GM19035 (cell line): ENCODE measurements around the gene NOC3L.

Source experiments
- ATAC-seq: cut with Tn5 transposase; IDR thresholded peaks from one replicate; pipeline ENCODE4 v1.9.1; 2021; ENCODE audit not compliant: unreplicated experiment

The NOC3L gene

DNA sequence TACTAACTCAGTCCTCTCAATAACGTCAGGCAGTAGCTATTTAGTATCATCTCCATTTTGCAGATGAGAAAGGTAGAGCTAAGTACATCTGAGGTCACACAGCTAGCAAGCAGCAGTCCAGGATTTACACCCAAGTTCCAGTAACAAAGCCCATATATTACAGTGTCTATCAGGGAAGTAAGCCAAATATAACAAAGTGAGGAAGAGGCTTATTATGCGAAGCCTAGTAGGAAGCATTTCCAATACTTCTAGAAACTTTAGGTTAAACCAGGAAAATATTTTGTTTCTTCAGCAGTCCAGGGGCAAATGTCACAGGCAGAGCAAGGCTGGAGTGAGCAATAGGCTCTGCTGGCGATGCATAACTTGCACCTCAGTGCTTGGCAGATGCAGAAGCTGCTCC, 53.9 kb downstream of the NOC3L start:
- no peak for ATAC-seq

DNA sequence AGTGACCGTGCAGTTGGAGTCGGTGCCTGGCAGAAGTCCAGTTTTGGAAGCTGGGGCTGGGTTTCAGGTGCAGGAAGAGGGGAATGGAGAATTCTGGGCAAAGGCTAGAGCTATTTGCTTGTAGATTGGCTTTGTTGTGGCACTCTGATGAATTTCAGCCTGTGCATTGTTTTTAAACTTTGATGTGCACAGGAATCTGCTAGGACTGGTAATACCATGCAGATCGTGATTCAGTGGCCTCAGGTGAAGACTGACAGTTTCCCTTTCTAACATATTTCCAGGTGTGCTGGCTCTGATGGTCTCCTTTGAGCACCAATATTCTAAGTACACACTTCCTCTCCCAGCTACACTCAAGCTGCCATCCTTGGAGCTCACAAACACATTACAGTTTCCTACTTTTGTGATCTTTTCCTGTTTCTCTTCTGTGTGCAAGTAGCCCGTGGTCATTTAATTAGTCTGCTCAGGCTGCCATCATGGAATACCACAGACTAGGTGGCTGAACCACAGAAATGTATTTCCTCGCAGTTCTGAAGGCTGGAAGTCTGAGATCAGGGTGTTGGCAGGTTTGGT, 55.6 kb downstream of the NOC3L start:
- ATAC-seq, result no peak

DNA sequence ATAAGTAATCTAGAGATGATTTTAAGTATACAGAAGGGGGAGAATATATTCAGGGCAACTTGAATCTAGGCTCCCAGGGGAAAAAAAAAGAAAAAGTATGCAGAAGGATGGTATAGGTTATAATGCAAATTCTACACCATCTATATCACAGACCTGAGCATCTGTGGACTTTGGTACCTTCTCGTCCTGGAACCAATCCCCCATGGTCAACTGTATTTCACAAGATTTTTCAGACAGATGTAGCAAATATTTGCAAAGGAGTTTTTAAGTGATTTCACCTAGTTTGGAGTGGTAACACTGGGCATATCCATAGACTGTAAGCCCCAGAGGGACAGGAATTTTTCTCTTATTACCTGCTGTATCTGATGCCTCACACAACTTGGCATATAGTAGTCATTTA, 58.8 kb downstream of the NOC3L start:
- ATAC-seq, result no peak

DNA sequence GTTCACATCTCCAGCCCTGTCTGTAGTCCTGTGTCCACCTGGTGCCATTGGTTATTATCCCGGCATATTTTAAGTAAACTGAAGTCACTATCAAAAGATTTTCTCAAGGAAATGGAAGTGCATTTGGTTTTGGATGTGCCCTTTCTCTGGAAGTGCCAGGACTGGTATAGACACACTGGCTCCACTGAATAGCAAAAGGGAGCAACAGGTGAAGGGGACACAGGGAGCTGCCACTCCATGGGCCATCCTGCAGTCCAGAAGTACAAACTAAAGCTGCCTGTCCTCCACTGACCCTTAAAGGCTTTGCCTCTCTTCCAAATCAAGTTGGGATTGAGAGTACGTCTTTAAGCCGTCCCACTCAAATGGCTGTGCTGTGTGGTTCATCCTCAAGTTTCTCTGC, 62.7 kb downstream of the NOC3L start:
- ATAC-seq, result no peak

DNA sequence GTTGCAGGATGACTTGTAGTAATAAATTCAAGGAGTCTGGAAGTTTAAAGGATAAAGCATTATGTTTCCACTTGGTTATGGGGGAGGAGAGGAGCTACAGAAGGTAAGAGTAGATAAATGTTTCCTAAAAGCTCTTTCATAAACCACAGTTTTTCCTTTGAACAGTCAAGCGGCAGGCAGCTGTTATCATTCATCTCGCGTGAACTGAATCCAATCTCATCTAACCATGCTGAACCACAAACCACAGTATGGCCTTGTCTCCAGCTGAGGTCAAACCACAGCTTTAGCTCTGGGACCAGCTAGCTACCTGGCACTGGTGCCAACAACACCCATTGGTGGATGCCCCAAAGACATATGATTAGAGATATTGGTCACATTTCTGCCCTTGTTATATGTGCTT, 63.3 kb downstream of the NOC3L start:
- ATAC-seq, result no peak

DNA sequence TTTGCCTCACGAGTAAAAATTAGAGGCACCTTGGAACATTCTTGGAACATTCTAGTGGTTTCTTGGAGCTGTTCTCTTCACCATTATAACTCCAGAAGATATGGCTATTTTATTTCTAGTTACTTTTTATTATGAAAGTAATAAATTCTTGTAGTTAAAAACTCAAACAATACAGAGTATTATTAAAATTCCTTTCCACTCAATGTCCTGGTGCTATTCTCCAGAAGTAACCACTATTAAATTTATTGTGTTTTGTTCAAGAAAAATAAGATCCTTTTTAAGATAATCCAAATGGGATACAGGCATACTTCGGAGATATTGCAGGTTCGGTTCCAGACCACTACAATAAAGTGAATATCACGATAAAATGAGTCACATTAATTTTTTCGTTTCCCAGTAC, 68.6 kb downstream of the NOC3L start:
- no peak for ATAC-seq

DNA sequence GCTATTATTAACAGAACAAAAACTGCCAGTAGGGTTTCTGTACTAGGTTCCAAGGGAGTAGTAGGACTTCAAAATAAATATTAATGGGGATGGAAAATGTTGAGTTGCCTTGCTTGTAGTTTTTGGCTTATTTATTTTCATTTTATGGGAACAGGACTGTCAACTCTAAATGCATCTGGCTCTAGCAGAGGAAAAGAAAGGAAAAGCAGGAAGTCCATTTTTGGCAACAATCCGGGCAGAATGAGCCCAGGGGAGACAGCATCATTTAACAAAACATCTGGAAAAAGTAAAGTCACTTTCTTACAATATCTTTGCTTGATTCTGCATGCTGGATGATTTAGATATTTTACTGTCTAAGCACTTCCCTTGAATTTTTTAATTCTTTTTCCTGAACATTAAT, 69.4 kb downstream of the NOC3L start:
- ATAC-seq, result no peak

DNA sequence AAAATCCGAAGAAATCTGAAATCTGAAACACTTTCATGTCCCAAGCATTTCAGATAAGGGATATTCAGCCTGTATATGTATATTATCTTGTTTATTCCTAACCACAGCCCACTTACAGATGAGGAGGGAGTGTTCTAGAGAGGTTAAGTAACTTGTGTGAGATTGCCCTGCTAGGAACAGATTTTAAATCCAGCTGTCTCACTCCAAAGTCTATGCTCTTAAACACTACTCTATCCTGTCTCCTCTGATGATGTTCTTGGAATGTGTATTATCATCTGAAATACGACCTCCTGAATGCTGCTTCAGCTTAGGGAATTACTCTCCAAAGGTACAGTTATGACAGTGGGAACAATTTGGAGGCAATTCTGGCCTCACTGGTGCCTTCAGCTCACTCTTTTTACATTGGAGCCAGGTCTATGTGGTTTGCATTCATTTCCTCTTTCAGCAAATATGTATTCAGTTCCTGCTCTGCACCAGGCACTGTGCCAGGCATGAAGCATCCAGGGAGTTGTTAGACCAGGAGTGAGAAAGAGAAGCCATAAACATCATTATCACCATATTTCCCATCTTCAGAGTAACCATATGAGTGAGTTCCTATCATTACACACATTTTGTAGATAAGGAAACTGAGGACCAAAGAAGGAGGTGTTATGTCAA, 70.2 kb downstream of the NOC3L start:
- no peak for ATAC-seq

DNA sequence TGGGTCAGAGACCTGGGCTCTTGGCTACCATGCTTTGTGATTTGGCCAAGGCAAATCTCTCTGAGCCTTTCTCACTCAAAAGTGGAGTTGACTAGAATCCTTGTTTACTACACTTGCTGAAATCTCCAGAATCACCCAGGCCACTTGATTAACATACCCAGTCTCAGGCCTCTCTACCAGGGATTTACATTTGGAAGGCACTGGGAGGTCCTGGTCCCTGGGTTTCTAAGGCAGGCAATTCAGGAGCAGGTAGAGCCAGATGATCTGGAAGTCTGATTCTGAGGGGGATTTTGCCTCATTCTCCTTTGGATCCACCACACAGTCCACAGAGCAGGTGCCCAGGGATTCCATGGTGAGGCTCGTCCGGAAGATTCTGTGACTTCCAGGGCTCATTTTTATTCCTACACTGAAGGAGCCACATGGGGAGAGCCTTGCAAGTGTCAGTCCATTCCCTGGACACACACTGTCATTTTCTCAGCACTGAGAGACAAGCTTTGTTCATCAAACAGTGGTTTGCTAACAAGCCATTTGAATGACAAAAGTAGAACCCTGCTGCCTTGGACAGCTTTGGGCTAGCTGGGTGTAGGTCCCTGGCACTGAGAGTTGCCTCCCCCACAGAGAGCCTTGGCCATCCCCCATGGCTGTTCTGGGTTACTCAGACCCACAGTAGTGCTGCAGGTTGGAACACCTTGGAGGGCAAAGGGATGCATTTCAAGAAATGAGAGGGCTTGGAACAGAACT, 74.2 kb downstream of the NOC3L start:
- no peak for ATAC-seq

DNA sequence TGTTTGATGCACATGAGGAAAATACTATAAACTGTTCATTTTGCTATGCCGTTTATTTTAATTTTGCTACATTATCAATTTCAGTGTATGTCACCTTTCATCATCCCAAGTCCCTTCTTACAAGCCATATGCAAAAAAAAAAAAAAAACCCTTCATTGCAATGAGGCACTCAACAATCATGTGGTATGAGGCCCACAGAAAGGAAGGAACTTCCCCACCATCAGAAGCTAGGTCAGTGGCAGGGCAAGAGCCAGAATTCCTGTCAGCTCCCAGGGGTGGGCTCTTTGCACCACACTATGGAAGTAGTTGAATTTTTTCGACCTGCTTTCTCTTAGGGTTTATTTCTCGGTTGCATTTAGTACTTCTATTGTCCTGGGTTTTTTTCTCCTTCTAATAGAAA, 75.4 kb downstream of the NOC3L start:
- ATAC-seq, result no peak

DNA sequence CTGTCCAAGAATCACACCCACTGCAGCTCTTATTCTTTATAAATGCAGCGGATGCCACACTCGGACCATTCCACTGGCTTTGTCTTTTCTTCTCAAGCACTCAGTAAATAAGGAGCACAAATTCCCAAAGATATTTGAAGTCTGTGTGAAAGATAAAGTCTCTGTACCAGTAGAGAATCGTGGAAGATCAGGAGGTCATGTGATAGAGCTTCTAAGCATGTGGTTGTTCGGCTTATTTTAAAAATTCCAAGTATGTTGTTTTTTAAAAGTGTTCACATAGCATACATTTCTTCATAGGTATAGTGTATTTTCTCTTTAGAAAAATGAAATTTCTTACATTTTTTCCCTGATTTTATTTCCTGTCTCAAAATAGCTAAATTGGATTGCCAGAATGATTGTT, 75.8 kb downstream of the NOC3L start:
- ATAC-seq, result no peak

DNA sequence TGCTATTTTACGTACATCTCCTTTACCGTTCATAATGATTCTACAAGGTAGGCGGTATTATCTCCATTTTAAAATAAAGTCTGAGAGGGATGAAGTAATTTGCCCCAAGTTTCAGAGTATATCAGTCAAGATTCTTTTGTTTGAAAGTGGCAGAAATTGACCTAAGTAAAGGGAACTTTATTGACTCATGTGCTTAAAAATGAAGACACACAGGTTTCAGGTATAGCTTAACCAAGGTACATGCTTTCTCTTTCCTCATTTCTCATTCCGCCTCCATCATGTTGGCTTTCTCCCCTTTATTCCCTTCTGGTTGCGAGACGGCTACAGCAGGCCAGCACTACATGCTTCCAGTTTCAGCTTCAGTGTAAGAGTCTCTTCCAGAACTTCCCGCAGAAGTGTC, 77.5 kb downstream of the NOC3L start:
- ATAC-seq, result no peak
